ENCODE measurements around the gene SMIM13. TPM values are rescaled to one million over a fixed set of nuclear protein-coding genes. Genes with fewer than 3 reads are reported as not detected.
A peak's percentile ranks its signal among the peaks of the same experiment; 100 is the strongest.

Gene SMIM13
- polyA plus RNA-seq, 1 experiment = 9.0 TPM

GRCh38 chr6:11140056-11140455, 46.4 kb downstream of the SMIM13 start:
- CTCF ChIA-PET = interaction anchor here (1.6 kb wide), 1 partner anchor 186 kb away, joined by 4 read pairs; no protein-coding TSS in a partner anchor
- TF ChIP-seq CTCF (IDR thresholded peaks at IDR 0.05; ENCODE audit: low read depth, low read length) = no peak
- POLR2A ChIA-PET = interaction anchor here (0.6 kb wide), 1 partner anchor 874 kb away, joined by 5 read pairs; no protein-coding TSS in a partner anchor
- Histone ChIP-seq H3K9me3 (ENCODE audit: control insufficient read depth, insufficient read depth, low read length) (no peaks in the 10 kb centered on the region), H3K27me3 (ENCODE audit: control insufficient read depth, insufficient read depth, low read length) (no peaks in the 10 kb centered on the region), H3K4me3 (ENCODE audit: low read depth, low read length) (no peak overlapping the region), H3K27ac (ENCODE audit: low read depth, low read length) (peak overlapping the region; percentile 62)
- DNase-seq (ENCODE audit: low read depth, low spot score) = peak; percentile 38

GRCh38 chr6:11141295-11141694, 47.7 kb downstream of the SMIM13 start:
- H3K27ac ChIP-seq (ENCODE audit: low read depth, low read length) = no peak overlapping the region
- no peak for TF ChIP-seq CTCF (IDR thresholded peaks at IDR 0.05; ENCODE audit: low read depth, low read length)
- no peaks in the 10 kb centered on the region for H3K9me3 ChIP-seq (ENCODE audit: control insufficient read depth, insufficient read depth, low read length)
- H3K27me3 ChIP-seq (ENCODE audit: control insufficient read depth, insufficient read depth, low read length) = no peaks in the 10 kb centered on the region
- H3K4me3 ChIP-seq (ENCODE audit: low read depth, low read length) = no peak overlapping the region
- DNase-seq (ENCODE audit: low read depth, low spot score) = no peak
- ChIA-PET POLR2A (no interaction called here), CTCF (no interaction called here)

- Histone ChIP-seq H3K4me3 (ENCODE audit: low read depth, low read length) (no peak overlapping the region), H3K27ac (ENCODE audit: low read depth, low read length) (no peak overlapping the region), H3K9me3 (ENCODE audit: control insufficient read depth, insufficient read depth, low read length) (no peaks in the 10 kb centered on the region), H3K27me3 (ENCODE audit: control insufficient read depth, insufficient read depth, low read length) (no peaks in the 10 kb centered on the region)
- TF ChIP-seq CTCF (IDR thresholded peaks at IDR 0.05; ENCODE audit: low read depth, low read length) = no peak
- ChIA-PET CTCF (interaction anchor here (0.8 to 10.3 kb wide), 8 partner anchors 17 to 374 kb away, joined by 3 to 139 read pairs (median 4); no protein-coding TSS in a partner anchor), POLR2A (no interaction called here)
- DNase-seq (ENCODE audit: low read depth, low spot score) = no peak
These were observed 48.8 kb downstream of the SMIM13 start for GRCh38 chr6:11142296-11143027.

- ChIA-PET POLR2A (interaction anchor here (0.6 to 0.7 kb wide), 2 partner anchors 48 to 286 kb away, joined by 4 read pairs; no protein-coding TSS in a partner anchor), CTCF (interaction anchor here (0.6 to 10.3 kb wide), 22 partner anchors 9 to 572 kb away, joined by 3 to 139 read pairs (median 4); partner anchors contain the start of gene NEDD9)
- H3K4me3 ChIP-seq (ENCODE audit: low read depth, low read length) = no peak overlapping the region
- no peak overlapping the region for H3K27ac ChIP-seq (ENCODE audit: low read depth, low read length)
- TF ChIP-seq CTCF (IDR thresholded peaks at IDR 0.05; ENCODE audit: low read depth, low read length) = no peak
- no peaks in the 10 kb centered on the region for H3K27me3 ChIP-seq (ENCODE audit: control insufficient read depth, insufficient read depth, low read length)
- no peaks in the 10 kb centered on the region for H3K9me3 ChIP-seq (ENCODE audit: control insufficient read depth, insufficient read depth, low read length)
- DNase-seq (ENCODE audit: low read depth, low spot score) = peak; percentile 26
These were observed 50.0 kb downstream of the SMIM13 start for GRCh38 chr6:11143394-11144371.
